Activated T-cell treated with anti-CD3 and anti-CD28 coated beads, Interleukin-2, amount 50 U/mL, for 24 hours (primary cell): Measurements from ENCODE around the gene MPRIP.
A peak's percentile ranks its signal among the peaks of the same experiment; 100 is the strongest.
"Not testable (repeated sequence)": the region's sequence is repeated elsewhere in the genome, so short reads cannot be mapped to it uniquely, and the experiment has no call there.

Experiments used
- DNase-seq: peaks from one replicate; pipeline ENCODE4 v3.0.0-alpha.2; 2020
- H3K27ac Mint-ChIP-seq: 2 replicates; pipeline ENCODE4 v1.8.0; 2020; ENCODE audit warnings: mild to moderate bottlenecking, mixed read lengths
- H3K27me3 Mint-ChIP-seq: 2 replicates; pipeline ENCODE4 v1.8.0; 2020; ENCODE audit warnings: mixed read lengths
- H3K36me3 Mint-ChIP-seq: 2 replicates; pipeline ENCODE4 v1.8.0; 2020; ENCODE audit warnings: low read depth, mixed read lengths
- H3K4me1 Mint-ChIP-seq: 2 replicates; pipeline ENCODE4 v1.8.0; 2020; ENCODE audit warnings: low read depth, mixed read lengths
- H3K4me3 Mint-ChIP-seq: 2 replicates; pipeline ENCODE4 v1.8.0; 2020; ENCODE audit warnings: mild to moderate bottlenecking, moderate library complexity, mixed read lengths
- H3K9me3 Mint-ChIP-seq: 2 replicates; pipeline ENCODE4 v1.8.0; 2020; ENCODE audit warnings: mixed read lengths

MPRIP gene

DNA sequence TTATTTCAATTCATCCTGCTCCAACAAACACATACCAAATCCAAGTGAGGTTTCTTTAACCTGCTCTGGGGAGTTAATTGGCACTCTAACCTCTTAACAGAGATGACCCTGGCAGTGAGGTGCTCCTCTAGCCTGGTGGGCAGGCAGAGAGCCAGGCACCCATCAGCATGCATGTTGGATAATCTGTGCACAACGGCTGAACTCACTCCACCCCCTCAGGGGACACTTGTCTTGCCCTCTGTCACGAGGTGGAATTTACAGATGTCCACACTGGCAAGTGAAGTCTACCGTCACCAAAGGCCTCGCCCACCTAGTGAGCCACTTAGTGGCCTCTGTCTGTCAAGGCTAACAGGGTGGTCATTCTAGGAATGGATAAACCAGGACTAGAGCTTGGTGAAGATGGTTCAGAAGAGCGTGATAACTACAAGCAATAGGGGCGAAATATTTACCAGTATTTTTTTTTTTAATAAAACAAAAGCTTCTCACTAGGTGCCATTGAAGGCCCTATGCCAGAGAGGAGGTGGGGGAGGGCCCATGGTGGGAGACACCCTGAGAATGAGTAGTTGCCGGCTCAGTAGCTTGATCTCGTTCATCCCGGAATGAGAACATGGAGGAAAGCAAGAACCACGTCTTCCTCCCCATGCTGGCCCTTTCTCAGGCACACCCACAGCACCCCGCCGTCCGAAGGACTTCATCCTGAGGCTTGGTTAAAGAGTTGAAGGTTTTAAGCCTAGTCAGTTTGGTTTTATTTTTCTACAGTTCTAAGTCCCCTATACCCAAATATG lies 138.7 kb downstream of the MPRIP start:
- Mint-ChIP-seq H3K4me3 (peak overlapping the region; percentile 66), H3K27ac (peak overlapping the region; percentile 99), H3K27me3 (no peaks in the 10 kb centered on the region), H3K4me1 (peaks cover 91% of the 10 kb centered on the region), H3K36me3 (peaks cover 91% of the 10 kb centered on the region), H3K9me3 (no peaks in the 10 kb centered on the region)
- DNase-seq: no peak

GRCh38 chr17:17181666-17182597 lies 139.7 kb downstream of the MPRIP start:
- no peaks in the 10 kb centered on the region for H3K9me3 Mint-ChIP-seq
- H3K27me3 Mint-ChIP-seq: no peaks in the 10 kb centered on the region
- peaks cover 89% of the 10 kb centered on the region for H3K36me3 Mint-ChIP-seq
- H3K4me3 Mint-ChIP-seq: peak overlapping the region; percentile 40
- peak overlapping the region; percentile 88 for H3K27ac Mint-ChIP-seq
- DNase-seq: no peak
- H3K4me1 Mint-ChIP-seq: peaks cover 91% of the 10 kb centered on the region

DNA sequence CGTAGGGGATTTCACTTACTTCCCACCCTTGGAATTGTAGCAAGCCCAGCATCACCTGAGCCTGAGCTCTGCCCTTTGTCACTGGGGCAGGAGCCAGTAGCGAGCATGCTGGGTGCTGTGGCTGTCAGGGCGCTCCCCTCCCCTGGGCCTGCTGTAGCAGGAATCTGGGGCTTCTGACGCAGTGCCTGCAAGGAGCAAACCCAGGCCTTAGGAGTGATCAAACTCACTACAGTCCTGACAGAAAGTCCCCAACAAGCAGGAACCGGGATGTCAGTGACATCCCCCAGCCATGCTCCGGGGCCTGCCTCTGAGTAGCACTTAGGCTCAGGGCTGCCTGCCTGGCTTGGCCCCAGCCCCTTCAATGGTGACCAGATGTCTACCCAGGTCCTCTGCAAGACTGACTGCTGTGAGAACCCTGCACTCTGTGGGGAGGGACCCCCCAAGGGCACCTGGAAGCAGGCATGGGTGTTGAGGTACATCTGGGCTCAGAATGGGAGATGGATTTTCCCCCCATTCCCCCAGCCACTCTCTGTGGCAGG lies 140.4 kb downstream of the MPRIP start:
- no peaks in the 10 kb centered on the region for H3K9me3 Mint-ChIP-seq
- no peaks in the 10 kb centered on the region for H3K27me3 Mint-ChIP-seq
- H3K36me3 Mint-ChIP-seq: peaks cover 87% of the 10 kb centered on the region
- DNase-seq: no peak
- H3K27ac Mint-ChIP-seq: peak overlapping the region; percentile 88
- peaks cover 90% of the 10 kb centered on the region for H3K4me1 Mint-ChIP-seq
- H3K4me3 Mint-ChIP-seq: peak overlapping the region; percentile 40

- Mint-ChIP-seq H3K4me3 (no peak overlapping the region), H3K9me3 (no peaks in the 10 kb centered on the region)
These were observed 141.5 kb downstream of the MPRIP start for GRCh38 chr17:17183744-17184143.

DNA sequence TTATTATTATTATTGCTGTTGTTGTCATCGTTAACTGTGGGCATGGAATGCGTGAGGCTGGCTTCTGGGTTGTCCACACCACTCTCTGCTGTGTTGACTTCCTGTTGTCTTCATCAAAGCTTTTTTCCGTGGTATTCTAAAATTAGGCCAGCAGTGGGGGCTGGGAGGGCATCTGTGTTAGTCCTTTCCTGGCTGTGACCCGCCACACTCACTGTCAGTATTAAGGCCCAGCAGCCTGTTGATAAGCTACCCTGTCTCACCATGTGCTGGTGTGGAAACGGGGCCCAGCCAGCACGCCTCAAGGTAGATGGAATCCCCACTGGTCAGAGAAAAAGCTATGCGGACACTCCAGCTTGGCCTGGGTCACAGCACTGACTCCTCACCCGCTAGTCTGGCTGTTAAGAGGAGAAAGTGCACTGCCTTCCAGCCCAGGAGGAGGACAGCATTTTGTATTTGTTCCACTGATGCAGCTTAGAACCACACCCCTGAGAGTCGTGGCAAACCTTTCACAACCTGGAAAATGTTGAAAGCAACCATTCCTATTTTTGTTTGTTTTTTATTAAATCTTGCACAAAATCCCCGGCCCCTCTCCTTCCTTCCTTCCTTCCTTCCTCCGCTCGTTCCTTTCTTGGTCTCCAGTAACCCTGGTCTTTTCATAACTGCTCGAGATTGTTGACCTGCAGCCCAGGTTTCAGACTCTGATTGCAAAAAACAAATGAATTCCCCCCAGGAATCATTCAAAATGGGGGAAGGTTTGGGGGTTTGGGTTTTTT lies 142.9 kb downstream of the MPRIP start:
- H3K4me3 Mint-ChIP-seq: peak overlapping the region; percentile 10
- peak overlapping the region; percentile 86 for H3K27ac Mint-ChIP-seq
- peaks cover 71% of the 10 kb centered on the region for H3K4me1 Mint-ChIP-seq
- not testable (repeated sequence) for H3K9me3 Mint-ChIP-seq, H3K27me3 Mint-ChIP-seq, DNase-seq
- H3K36me3 Mint-ChIP-seq: peaks cover 89% of the 10 kb centered on the region

More at GRCh38 chr17:17183744-17184143, 141.5 kb downstream of the MPRIP start:
- peaks cover 82% of the 10 kb centered on the region for H3K4me1 Mint-ChIP-seq
- H3K27ac Mint-ChIP-seq: peak overlapping the region; percentile 80
- H3K36me3 Mint-ChIP-seq: peaks cover 88% of the 10 kb centered on the region
- DNase-seq: no peak
- H3K27me3 Mint-ChIP-seq: no peaks in the 10 kb centered on the region

DNA sequence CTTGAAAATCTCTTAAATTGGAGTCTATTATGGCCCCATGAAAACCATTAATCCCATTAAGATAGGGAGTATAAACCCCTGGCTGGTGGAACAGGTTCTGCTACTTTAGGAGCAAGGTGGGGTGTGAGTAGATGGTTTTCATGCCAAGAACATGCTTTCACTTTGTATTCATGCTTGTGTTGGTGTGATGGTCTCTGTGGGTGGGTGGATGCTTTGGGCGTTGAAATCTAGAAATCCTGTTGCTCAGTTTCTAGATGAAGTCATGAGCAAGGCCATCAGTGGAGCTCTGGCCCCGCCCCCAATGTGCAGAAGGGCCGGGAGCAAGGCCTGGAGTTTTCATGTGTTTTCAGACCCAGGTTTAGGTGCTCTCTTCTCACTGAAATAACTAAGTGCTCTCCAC lies 143.8 kb downstream of the MPRIP start:
- Mint-ChIP-seq H3K4me1 (peaks cover 64% of the 10 kb centered on the region), H3K9me3 (no peaks in the 10 kb centered on the region), H3K27ac (peak overlapping the region; percentile 86), H3K36me3 (peaks cover 82% of the 10 kb centered on the region), H3K4me3 (peak overlapping the region; percentile 19), H3K27me3 (no peaks in the 10 kb centered on the region)
- peak; percentile 68 for DNase-seq

DNA sequence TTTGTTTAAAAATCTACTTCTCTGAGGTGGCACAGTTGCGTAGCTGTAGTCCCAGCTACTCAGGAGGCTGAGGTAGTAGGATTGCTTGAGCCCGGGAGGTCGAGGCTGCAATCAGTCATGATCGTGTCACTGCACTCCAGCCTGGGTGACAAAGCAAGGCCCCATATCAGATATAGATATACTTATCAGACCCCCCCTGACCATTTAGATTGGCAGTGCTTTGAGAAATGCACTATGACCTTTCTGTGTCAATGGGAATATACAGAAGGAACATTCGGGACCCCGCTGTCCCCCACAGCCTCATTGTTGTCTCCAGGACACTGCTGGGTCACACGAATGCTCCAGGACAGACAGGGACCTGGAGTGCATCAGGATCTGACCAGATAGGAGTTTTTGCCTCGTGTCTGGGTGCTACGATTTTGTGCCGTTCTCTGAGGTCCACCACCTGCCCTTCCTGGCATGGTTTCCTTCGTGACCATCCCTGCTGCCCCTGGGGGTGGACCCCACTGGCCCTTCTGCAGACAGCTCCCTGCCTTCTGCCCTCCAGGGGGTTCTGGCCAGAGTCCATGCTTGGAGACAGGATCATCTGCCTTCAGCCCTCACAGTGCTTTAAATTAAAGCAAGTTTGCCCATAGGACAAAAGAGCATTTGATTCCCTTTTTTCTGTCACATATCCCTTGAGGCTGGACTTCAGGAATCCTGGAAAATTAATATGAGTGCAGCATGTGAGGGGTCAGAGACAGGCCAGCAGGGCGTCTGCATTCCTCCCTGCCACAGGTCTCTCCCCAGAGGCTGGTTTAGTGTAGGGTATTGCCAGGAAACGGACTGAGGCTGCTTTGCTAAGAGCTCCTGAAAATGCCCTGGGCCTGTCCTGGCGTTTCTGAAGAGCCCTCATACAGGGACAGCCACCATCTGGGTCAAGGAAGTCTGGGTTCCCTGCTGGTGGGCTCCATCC lies 144.6 kb downstream of the MPRIP start:
- peaks cover 63% of the 10 kb centered on the region for H3K4me1 Mint-ChIP-seq
- peak overlapping the region; percentile 86 for H3K27ac Mint-ChIP-seq
- no peaks in the 10 kb centered on the region for H3K27me3 Mint-ChIP-seq
- no peaks in the 10 kb centered on the region for H3K9me3 Mint-ChIP-seq
- no peak overlapping the region for H3K4me3 Mint-ChIP-seq
- H3K36me3 Mint-ChIP-seq: peaks cover 77% of the 10 kb centered on the region
- DNase-seq: no peak

DNA sequence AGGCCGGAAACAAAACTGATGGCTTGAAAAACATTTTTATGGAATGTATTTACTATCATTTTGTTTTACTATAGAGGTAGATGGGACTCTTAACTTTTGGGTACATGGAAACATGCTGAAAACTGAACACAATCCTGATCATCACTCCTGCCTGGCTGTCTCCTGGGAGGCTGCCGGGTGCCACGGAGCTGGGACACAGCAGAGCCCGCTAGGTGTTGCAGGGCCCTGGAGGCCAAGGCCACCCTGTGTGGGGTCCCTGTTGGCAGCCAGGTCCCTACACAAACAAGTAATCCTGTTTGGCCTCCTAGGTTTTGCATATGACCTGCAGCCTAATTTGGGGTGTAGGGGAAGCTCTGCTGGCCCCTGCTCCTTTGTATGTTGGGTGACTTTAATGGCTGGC lies 146.3 kb downstream of the MPRIP start:
- DNase-seq: no peak
- H3K4me3 Mint-ChIP-seq: no peak overlapping the region
- peaks cover 51% of the 10 kb centered on the region for H3K4me1 Mint-ChIP-seq
- H3K36me3 Mint-ChIP-seq: peaks cover 63% of the 10 kb centered on the region
- H3K27me3 Mint-ChIP-seq: no peaks in the 10 kb centered on the region
- no peak overlapping the region for H3K27ac Mint-ChIP-seq
- no peaks in the 10 kb centered on the region for H3K9me3 Mint-ChIP-seq

GRCh38 chr17:17189559-17189958 lies 147.3 kb downstream of the MPRIP start:
- H3K27me3 Mint-ChIP-seq: no peaks in the 10 kb centered on the region
- no peak for DNase-seq
- no peak overlapping the region for H3K4me3 Mint-ChIP-seq
- H3K9me3 Mint-ChIP-seq: no peaks in the 10 kb centered on the region
- peaks cover 41% of the 10 kb centered on the region for H3K4me1 Mint-ChIP-seq
- peaks cover 55% of the 10 kb centered on the region for H3K36me3 Mint-ChIP-seq
- H3K27ac Mint-ChIP-seq: peak overlapping the region; percentile 29

DNA sequence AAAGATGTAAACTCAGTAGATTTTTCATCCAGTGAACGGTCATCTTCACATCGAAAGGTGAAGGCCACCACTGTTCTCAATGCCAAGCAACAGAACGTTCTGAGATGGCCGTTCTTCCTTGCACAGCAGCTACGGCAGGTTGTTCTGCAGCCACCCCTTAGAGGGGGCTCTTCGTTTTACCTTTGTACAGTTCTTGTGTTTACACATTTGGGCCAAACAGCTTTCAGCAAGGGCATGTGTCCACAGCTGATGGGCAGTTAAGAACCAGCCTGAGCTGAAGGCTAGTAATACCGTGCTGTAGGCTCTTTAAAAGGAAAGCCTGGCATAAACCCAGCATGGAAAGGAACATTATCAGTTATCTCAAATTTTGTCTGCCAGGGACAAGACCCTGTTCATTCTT lies 147.9 kb downstream of the MPRIP start:
- H3K27me3 Mint-ChIP-seq: no peaks in the 10 kb centered on the region
- H3K4me3 Mint-ChIP-seq: no peak overlapping the region
- H3K4me1 Mint-ChIP-seq: peaks cover 35% of the 10 kb centered on the region
- no peak for DNase-seq
- peak overlapping the region; percentile 40 for H3K27ac Mint-ChIP-seq
- no peaks in the 10 kb centered on the region for H3K9me3 Mint-ChIP-seq
- peaks cover 48% of the 10 kb centered on the region for H3K36me3 Mint-ChIP-seq

DNA sequence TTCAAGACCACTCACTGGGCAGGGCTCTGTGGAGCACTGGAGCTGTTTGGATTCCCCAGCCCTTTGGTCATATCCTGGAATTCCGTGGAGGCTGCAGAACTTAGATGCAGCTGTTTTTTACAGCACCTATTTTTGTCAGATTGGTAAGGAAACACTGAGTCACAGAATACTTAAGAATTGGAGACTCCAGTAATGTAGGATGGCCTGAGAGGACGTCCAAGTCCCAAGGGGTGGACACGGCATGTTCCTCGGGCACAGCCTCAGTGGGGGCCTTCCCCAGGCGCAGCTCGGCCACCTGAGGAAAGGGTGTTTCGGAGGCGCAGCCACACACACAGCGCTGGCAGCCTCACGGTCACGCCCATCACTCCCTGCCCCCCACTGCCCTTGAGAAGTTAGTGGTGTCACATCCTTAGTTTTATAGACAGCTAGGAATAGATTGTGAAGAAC lies 149.1 kb downstream of the MPRIP start:
- no peak overlapping the region for H3K4me3 Mint-ChIP-seq
- H3K36me3 Mint-ChIP-seq: peaks cover 36% of the 10 kb centered on the region
- H3K27me3 Mint-ChIP-seq: no peaks in the 10 kb centered on the region
- H3K9me3 Mint-ChIP-seq: no peaks in the 10 kb centered on the region
- peak overlapping the region; percentile 5 for H3K27ac Mint-ChIP-seq
- H3K4me1 Mint-ChIP-seq: peaks cover 23% of the 10 kb centered on the region
- DNase-seq: no peak

GRCh38 chr17:17191961-17192381 lies 149.7 kb downstream of the MPRIP start:
- H3K27ac Mint-ChIP-seq: no peak overlapping the region

DNA sequence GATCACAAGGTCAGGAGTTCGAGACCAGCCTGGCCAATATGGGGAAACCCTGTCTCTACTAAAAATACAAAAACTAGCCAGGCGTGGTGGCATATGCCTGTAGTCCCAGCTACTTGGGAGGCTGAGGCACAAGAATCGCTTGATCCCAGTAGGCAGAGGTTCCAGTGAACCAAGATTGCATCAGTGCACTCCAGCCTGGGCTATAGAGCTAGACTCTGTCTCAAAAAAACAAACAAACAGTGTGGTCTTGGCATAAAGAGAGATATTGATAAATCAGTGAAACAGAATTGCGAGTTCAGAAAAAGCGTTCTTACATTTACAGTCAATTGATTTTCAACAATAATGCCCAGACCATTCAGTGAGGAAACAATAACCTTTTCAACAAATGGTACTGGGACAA lies 153.2 kb downstream of the MPRIP start:
- H3K9me3 Mint-ChIP-seq, DNase-seq, H3K4me3 Mint-ChIP-seq, H3K27me3 Mint-ChIP-seq: not testable (repeated sequence)
- Mint-ChIP-seq H3K4me1 (peaks cover 28% of the 10 kb centered on the region), H3K36me3 (peaks cover 35% of the 10 kb centered on the region), H3K27ac (peak overlapping the region; percentile 22)

More at GRCh38 chr17:17191961-17192381, 149.7 kb downstream of the MPRIP start:
- H3K4me1 Mint-ChIP-seq: peaks cover 22% of the 10 kb centered on the region
- no peak overlapping the region for H3K4me3 Mint-ChIP-seq
- no peak for DNase-seq
- H3K27me3 Mint-ChIP-seq: no peaks in the 10 kb centered on the region
- H3K9me3 Mint-ChIP-seq: no peaks in the 10 kb centered on the region
- peaks cover 37% of the 10 kb centered on the region for H3K36me3 Mint-ChIP-seq
